Measurements from ENCODE around the gene RDH5.

DNA sequence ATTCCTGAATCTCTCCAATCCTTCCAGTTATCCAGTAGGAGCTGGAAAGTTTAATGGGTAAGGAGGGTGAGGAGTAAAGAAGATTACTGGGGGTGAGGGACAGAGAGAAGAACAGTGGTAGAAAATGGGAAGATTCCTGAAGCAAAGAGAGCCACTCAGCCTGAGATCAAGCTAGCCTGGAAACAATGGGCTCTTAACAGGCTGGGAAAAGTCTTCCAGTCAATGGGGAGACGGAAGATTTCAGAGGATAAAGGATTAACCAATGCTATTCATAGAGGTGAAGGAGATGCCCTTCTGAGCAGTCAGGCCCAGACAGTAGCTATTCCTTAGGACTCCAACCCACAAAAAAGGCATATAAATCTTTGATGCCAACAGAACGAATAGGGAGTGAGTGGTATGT, 37.5 kb downstream of the RDH5 start:
- TF ChIP-seq, protein P1, sequence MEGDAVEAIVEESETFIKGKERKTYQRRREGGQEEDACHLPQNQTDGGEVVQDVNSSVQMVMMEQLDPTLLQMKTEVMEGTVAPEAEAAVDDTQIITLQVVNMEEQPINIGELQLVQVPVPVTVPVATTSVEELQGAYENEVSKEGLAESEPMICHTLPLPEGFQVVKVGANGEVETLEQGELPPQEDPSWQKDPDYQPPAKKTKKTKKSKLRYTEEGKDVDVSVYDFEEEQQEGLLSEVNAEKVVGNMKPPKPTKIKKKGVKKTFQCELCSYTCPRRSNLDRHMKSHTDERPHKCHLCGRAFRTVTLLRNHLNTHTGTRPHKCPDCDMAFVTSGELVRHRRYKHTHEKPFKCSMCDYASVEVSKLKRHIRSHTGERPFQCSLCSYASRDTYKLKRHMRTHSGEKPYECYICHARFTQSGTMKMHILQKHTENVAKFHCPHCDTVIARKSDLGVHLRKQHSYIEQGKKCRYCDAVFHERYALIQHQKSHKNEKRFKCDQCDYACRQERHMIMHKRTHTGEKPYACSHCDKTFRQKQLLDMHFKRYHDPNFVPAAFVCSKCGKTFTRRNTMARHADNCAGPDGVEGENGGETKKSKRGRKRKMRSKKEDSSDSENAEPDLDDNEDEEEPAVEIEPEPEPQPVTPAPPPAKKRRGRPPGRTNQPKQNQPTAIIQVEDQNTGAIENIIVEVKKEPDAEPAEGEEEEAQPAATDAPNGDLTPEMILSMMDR (conservative IDR thresholded peaks at IDR 0.05; ENCODE audit: low read depth, low read length) = no peak
- TF ChIP-seq EZH2 (IDR thresholded peaks at IDR 0.05; ENCODE audit: borderline replicate concordance, low read depth, low read length, poor library complexity, severe bottlenecking) = no peak

Data from A673 (cell line).